GM12875 (cell line): ENCODE measurements around the gene PTN.

Experiments used
- H3K4me3 ChIP-seq: one replicate; pipeline ENCODE4 v1.5.1; 2011; ENCODE audit warnings: low read depth, low read length, control low read depth
- TF ChIP-seq, protein P1 (sequence below): IDR thresholded peaks from 2 replicates; pipeline ENCODE4 v1.5.1; 2011; ENCODE audit warnings: low read depth, mild to moderate bottlenecking, control low read depth, inconsistent platforms, low read length, moderate library complexity, borderline replicate concordance; ENCODE audit not compliant: insufficient read depth

PTN gene

DNA sequence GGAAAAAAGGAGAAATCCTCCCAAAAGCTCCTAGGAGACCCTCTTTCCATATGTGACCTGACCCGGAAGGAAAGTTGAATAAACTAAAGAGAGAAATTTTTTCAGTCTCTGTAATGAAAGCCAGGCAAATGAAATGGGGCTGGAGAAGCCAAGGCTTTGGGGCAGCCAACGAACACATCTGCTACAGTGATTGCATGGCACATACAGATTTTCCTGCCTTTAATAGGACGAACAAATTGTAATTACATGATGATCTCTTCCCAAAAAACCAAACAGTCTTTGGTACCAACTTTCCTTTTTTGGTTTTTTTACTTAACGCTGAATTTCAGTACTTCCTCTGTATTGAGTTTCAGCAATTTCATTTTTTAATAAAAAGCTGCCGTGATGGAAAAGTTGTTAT lies 23.5 kb upstream of the PTN start:
- no peak overlapping the region for H3K4me3 ChIP-seq
- TF ChIP-seq, protein P1, sequence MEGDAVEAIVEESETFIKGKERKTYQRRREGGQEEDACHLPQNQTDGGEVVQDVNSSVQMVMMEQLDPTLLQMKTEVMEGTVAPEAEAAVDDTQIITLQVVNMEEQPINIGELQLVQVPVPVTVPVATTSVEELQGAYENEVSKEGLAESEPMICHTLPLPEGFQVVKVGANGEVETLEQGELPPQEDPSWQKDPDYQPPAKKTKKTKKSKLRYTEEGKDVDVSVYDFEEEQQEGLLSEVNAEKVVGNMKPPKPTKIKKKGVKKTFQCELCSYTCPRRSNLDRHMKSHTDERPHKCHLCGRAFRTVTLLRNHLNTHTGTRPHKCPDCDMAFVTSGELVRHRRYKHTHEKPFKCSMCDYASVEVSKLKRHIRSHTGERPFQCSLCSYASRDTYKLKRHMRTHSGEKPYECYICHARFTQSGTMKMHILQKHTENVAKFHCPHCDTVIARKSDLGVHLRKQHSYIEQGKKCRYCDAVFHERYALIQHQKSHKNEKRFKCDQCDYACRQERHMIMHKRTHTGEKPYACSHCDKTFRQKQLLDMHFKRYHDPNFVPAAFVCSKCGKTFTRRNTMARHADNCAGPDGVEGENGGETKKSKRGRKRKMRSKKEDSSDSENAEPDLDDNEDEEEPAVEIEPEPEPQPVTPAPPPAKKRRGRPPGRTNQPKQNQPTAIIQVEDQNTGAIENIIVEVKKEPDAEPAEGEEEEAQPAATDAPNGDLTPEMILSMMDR, result no peak

DNA sequence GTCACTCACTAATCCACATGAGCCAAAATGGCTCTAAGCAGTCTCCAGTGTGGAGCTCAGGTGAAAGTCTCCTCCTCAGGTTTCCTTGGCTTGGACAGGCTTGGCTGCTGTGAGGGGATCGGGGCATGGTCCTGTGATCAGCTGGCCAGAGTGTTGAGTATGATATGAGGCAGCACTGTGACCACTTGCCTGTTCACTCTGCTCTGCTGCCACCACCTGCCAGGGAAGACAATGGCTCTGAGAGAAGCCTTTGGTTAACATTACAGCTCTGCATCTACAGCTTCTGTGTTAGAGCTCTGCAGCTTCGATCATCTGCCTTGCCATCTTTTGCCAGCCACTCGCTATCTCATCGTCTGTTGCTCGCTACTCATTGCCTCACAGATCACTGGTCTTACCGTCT lies 20.1 kb upstream of the PTN start:
- H3K4me3 ChIP-seq, result no peak overlapping the region

DNA sequence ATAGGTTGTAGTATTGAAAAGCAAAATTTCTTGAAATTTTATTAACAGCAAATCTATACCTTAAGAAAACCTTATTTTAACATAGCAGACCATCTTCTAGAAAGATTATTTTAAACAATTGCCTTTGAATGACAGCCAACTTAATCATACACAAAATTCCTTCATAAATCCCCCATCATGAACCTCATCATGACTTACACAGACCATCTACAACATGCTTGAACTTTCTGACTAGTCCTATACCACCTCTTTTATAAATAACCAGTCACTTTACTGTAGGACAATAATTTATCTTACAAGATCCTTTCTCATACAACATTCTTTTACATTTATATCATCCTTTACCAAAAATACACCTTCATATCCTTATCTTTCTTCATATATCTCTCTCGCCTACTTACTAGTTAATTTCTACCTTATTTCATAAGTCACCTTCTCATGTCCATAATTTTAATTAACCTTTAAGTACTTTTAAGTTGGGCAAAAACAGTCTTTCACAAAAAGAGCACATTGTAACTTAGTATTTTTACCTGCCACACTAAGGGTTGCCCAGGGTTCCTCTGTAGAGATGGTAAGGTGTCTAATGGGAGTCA lies 16.6 kb upstream of the PTN start:
- no peak overlapping the region for H3K4me3 ChIP-seq
- TF ChIP-seq, protein P1, result no peak

More for the DNA sequence above, 20.1 kb upstream of the PTN start:
- TF ChIP-seq, protein P1, result no peak

DNA sequence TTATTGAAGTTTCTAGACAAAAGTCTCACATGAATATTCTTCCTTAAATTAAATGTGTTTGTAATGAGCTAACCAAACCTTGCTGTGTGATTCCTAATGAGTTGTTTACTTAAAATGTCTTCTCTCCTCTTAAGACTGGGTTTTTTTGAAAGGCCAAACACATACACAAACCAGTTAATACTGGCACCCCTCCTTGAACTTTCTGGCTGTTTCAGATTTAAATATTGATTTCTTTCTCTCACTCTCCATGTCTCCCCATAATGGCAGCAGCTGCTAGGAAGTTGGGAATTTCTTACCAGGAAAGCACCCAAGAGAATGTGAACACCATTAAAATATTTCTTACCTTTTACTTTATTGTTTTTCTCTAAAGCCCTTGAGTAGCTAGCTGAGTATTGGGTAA lies 11.4 kb upstream of the PTN start:
- no peak overlapping the region for H3K4me3 ChIP-seq
- TF ChIP-seq, protein P1, result no peak

DNA sequence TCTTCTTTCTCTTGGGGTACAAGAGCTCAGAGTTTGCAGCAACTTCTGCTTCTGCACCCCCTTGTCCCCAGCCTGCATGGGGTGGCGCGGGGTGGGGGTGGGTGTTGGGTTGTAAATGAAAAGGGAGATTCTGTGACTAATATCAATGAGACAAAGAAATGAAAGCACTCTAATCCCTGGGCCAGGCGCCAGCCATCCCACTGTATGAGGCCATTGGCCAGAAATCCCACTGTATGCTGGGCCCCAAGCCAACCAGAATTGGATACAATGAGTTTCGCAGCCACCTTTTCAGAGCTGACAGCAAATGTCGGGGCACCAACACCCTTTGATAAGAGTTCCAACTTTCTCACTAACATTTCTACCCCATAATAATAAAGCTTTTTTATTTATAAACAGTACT lies 10.9 kb upstream of the PTN start:
- TF ChIP-seq, protein P1, result no peak

DNA sequence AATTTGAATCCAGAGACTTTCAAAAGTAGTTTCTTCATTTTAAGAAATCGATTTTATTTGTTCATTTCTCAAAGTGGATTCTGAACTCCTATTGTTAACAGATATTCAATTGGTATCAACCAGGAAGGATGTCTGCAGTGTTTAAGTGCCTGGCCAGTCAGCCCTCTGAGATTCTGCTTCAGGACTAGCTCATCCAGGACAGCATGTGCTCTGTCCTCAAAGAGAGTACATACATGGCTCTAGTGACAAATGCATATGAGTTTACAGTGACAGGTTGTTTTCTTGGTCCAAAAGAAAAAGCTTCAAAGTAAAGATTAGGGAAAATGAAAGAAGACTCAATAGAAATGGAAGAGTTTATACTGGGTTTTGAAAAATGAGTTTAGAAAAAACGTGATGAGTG lies 8.4 kb upstream of the PTN start:
- TF ChIP-seq, protein P1, result no peak
- no peak overlapping the region for H3K4me3 ChIP-seq

More for the DNA sequence above, 10.9 kb upstream of the PTN start:
- no peak overlapping the region for H3K4me3 ChIP-seq

DNA sequence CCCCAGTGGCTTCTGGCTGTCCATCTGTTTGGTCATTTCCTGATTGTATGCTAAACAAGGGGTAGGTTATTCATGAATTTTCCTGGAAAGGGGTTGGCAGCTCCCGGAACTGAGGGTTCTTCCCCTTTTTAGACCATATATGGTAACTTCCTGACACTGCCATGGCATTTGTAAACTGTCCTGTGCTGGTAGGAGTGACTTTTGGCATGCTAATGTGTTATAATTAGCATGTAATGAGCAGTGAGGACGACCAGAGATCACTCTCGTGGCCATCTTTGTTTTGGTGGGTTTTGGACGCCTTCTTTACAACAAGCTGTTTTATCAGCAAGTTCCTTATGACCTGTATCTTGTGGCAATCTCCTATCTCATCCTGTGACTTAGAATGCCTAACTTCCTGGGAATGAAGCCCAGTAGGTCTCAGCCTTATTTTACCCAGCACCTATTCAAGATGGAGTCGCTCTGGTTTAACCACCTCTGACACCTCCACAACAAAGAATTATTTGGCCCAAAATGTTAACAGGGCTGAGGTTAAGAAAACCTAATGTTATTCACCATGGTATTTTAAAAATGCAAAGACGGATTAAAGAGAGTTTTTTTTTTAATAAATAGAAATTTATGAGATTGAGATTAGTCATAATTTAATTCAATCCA lies 2.4 kb upstream of the PTN start:
- H3K4me3 ChIP-seq, result no peak overlapping the region
- TF ChIP-seq, protein P1, result no peak
